Retinal pigment epithelial cell (primary cell): Measurements from ENCODE around the gene MOSMO.

Source experiments
- DNase-seq: peaks from one replicate; pipeline ENCODE4 v3.0.0-alpha.2; 2010; ENCODE audit warnings: low read depth
- H3K4me3 ChIP-seq: 2 replicates; pipeline ENCODE4 v1.5.1; 2011; ENCODE audit warnings: mild to moderate bottlenecking, low read length, control low read depth, moderate library complexity
- TF ChIP-seq, protein P1 (sequence below): conservative IDR thresholded peaks from 2 replicates; pipeline ENCODE4 v1.5.1; 2011; ENCODE audit warnings: low read depth, low read length, control low read depth, inconsistent platforms

Gene MOSMO

DNA sequence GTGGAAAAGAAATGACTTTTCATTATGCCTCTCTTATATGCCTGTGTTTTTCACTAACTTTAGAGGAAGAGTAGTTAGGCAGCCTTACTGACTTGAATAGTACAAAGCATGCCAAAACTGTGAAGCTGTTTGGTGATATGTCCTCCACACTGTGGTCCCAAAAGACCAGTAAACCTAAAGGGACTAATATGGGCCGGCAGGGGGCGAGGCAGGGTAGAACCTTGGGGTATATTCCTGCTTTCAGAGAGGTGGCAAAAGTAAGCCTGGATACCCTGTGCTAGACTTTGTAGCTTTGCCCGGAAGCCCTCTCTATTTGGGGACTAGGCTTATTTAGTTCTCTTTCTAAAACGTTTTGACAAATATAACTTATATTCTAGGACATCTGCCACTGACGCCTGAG lies 48.0 kb downstream of the MOSMO start:
- H3K4me3 ChIP-seq = no peak overlapping the region
- TF ChIP-seq, protein P1, sequence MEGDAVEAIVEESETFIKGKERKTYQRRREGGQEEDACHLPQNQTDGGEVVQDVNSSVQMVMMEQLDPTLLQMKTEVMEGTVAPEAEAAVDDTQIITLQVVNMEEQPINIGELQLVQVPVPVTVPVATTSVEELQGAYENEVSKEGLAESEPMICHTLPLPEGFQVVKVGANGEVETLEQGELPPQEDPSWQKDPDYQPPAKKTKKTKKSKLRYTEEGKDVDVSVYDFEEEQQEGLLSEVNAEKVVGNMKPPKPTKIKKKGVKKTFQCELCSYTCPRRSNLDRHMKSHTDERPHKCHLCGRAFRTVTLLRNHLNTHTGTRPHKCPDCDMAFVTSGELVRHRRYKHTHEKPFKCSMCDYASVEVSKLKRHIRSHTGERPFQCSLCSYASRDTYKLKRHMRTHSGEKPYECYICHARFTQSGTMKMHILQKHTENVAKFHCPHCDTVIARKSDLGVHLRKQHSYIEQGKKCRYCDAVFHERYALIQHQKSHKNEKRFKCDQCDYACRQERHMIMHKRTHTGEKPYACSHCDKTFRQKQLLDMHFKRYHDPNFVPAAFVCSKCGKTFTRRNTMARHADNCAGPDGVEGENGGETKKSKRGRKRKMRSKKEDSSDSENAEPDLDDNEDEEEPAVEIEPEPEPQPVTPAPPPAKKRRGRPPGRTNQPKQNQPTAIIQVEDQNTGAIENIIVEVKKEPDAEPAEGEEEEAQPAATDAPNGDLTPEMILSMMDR = peak; percentile 15
- DNase-seq = no peak

DNA sequence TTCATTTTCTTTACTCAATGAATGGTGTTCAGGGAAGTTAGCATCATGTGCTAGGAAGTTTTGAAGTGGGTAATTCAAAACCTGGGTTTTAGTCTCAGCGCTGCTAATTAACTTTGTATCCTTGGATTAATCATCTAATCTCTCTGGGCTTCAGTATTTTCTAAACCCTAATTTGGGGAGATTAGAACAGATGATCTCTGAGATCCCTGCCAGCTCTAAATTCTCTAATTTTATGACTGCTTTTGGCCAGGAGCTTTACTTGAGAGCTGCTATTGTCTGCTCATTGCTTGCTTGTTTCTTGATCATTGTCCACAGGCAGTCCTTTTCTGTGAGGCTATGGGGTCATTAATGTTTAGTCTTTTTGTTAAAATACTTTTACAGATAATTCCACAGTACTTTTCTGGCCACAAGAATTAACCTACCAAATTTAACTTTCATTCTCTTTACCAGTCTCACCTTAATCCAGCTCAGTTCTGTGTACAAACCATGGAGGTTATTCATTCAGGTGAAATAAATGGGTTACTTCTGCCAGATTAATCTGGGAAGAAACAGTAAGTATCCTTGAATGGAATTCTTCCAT lies 56.1 kb downstream of the MOSMO start:
- peak; percentile 25 for DNase-seq
- TF ChIP-seq, protein P1 = no peak
- no peak overlapping the region for H3K4me3 ChIP-seq

DNA sequence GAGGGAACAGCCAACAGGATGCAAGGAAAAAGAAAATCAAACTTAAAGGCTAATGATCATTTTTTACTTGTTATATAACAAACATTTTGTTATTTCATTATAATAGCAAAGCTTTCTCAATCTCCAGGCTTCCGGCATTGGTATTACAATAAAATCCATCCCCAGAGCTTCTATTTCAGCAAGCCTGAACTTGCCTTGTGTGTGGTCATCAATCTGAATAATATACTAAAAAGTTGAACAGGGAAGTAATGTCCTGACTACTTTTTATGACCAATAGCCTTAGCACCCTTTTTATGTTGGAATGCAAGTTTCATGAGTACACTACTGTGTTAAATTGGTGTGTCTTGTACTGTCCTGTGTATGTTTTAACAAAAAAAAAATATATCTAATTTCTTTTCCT lies 57.3 kb downstream of the MOSMO start:
- TF ChIP-seq, protein P1 = no peak
- no peak for DNase-seq
- H3K4me3 ChIP-seq = no peak overlapping the region

DNA sequence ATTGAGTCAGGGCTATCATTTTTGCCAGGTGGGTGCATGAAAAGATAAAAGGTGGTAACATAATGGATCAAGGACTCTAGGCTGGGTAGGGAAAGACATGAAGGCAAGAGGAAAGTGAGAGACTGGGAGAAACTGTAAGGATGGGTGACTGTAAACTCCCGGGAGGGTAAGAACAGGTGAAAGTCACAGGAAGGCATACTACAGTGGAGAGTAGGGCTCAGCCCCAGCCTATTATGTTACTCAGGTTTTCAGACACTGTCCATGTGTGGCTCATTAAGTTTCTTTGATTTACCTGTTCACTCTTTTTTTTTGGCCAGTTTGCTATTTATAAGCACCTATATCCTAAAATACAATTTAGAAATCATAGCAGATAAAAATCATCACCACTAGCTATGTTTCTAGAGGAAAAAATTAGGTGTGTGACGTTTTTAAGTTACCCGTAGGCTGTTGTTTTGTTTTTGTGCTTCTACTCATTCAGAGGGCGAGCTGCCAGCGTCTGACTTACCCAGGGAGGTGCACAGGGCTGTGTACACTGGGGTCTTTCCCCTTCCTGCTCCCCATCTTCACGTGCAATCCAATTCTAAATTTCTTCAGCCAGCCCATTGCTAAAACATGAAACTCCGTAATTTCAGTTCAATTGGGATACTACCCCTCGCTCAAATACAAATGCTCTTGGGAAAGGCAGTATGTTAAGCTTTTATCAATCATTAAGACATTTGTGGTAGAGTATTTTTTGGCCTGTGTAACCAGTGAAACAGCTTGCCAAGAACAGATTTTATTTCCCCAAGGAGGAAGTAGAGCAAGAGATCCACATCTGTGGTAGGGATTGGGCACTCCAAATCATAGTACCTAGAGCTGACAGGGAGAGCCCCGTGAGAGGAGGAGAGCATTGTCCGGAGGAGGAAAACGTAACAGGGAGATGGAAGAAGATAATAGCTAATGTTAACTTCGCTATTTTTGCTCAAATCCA lies 62.7 kb downstream of the MOSMO start:
- DNase-seq = no peak
- TF ChIP-seq, protein P1 = no peak
- no peak overlapping the region for H3K4me3 ChIP-seq

DNA sequence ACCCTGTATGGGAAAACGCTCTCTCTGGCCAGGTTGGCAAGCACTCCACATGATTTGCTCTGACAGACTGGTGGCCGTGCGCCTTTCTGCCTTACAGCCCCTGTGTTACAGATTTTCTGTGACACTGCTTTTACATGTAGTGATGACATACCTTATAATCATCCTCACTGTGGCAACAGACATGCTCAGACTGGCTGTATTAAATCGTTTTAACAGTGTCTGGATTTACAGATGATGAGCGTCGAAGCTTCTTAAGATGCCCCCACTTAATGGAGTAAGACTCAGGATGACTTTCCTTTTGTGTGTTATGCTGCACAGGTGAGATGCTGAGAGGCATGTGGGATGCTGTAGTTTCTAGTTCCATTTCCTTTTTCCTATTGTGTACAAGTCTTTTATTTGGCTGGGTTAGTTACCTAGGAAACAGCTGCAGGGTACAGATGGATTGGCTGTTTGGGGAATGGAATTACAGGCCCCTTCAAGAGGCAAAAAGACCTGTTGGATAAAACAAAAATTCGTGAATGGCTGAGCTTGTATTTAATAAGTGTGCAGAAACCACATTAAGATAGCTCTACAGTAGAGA lies 63.5 kb downstream of the MOSMO start:
- H3K4me3 ChIP-seq = no peak overlapping the region
- TF ChIP-seq, protein P1 = no peak
- DNase-seq = no peak

DNA sequence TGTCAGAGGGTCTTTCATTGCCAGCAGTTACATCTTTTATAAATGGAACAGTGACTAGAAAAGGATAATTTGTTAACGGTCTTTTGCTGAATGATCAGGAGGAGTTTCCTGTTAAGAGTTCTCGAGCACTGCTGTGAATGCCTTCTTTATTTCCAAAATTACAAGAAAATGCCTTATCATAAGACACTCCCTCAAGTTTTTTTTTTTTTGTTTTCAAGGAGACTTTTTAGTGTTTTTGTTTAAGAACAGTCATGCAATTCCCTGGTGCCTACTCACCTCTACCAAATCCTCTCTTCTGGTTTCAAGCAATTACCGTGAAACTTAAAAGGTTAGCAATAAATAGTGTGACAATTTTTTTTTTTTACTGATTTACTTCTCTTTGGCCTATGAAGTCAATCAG lies 65.4 kb downstream of the MOSMO start:
- TF ChIP-seq, protein P1 = no peak
- DNase-seq = no peak
- H3K4me3 ChIP-seq = no peak overlapping the region
